Uterus (tissue), 2 donors: ENCODE measurements around the gene SZT2.

Experiments
- POLR2A ChIP-seq, 2 donors: fragments of 450-650 bp; IDR thresholded peaks; one replicate each; pipeline ENCODE4 v1.6.1; 2016; ENCODE audit warnings: antibody characterized with exemption in 2 of 2, mild to moderate bottlenecking in 1 of 2, moderate library complexity in 1 of 2
- TF ChIP-seq, protein P1 (sequence below), 4 experiments: fragments of 200-600 bp in 2 of 4; fragments of 450-650 bp in 2 of 4; sonication (generic) in 2 of 4; IDR thresholded peaks; one replicate each; pipeline ENCODE4 v1.5.1; 2016 to 2019; ENCODE audit warnings: antibody characterized with exemption in 4 of 4, mild to moderate bottlenecking in 2 of 4, moderate library complexity in 1 of 4

- TF ChIP-seq, protein P1, sequence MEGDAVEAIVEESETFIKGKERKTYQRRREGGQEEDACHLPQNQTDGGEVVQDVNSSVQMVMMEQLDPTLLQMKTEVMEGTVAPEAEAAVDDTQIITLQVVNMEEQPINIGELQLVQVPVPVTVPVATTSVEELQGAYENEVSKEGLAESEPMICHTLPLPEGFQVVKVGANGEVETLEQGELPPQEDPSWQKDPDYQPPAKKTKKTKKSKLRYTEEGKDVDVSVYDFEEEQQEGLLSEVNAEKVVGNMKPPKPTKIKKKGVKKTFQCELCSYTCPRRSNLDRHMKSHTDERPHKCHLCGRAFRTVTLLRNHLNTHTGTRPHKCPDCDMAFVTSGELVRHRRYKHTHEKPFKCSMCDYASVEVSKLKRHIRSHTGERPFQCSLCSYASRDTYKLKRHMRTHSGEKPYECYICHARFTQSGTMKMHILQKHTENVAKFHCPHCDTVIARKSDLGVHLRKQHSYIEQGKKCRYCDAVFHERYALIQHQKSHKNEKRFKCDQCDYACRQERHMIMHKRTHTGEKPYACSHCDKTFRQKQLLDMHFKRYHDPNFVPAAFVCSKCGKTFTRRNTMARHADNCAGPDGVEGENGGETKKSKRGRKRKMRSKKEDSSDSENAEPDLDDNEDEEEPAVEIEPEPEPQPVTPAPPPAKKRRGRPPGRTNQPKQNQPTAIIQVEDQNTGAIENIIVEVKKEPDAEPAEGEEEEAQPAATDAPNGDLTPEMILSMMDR (IDR thresholded peaks at IDR 0.05) = no peak
- no peak for TF ChIP-seq POLR2A (IDR thresholded peaks at IDR 0.05)
Measured at GRCh38 chr1:43446388-43446740, 56.7 kb downstream of the SZT2 start.
